B cell (primary cell): ENCODE data around the gene AMELY. TPM values are rescaled to one million over a fixed set of nuclear protein-coding genes. Genes with fewer than 3 reads are reported as not detected.

Experiments used
- ATAC-seq: fragments of 200-7000 bp; cut with Tn5 transposase; one replicate; pipeline ENCODE4 v1.10.0; 2021; ENCODE audit warnings: low read depth, mild to moderate bottlenecking, moderate number of reproducible peaks, moderate library complexity
- CTCF ChIA-PET: fragments of 350-600 bp; sonication (Branson Sonifier 250); formaldehyde crosslinking; loops from one replicate; lab custom pipeline; 2021; ENCODE audit warnings: antibody characterized with exemption, inconsistent platforms; lab: Charles Lee
- POLR2A ChIA-PET: fragments of 350-600 bp; sonication (Branson Sonifier 250); formaldehyde crosslinking; loops from one replicate; lab custom pipeline; 2021; ENCODE audit warnings: antibody characterized with exemption; lab: Charles Lee
- DNase-seq: peaks from one replicate; pipeline ENCODE4 v3.0.0; 2013
- H2AFZ ChIP-seq: 2 replicates; pipeline ENCODE4 v1.6.1; 2012; ENCODE audit warnings: mild to moderate bottlenecking, low read depth, low read length; ENCODE audit not compliant: insufficient read depth, poor library complexity, severe bottlenecking
- H3K27ac ChIP-seq, 2 donors: 1 replicate in 1 of 2; 2 replicates in 1 of 2; pipeline ENCODE4 v1.5.1; 2012 to 2013; ENCODE audit warnings: low read length in 2 of 2, mild to moderate bottlenecking in 2 of 2, moderate library complexity in 1 of 2
- H3K27me3 ChIP-seq, 4 experiments: fragments of 200-600 bp in 1 of 4; sonication (generic) in 1 of 4; replicated peaks in 1 of 4; 1 replicate in 2 of 4; 2 replicates in 2 of 4; pipeline versions ENCODE4 v1.6.1 to v1.7.0; 2013 to 2016; ENCODE audit warnings: low read length in 3 of 4, mild to moderate bottlenecking in 2 of 4, mixed read lengths in 1 of 4, moderate library complexity in 1 of 4; ENCODE audit not compliant: insufficient read depth in 4 of 4, control insufficient read depth in 3 of 4; ENCODE audit errors: control extremely low read depth in 1 of 4
- H3K36me3 ChIP-seq, 2 experiments: replicated peaks in 1 of 2; 1 replicate in 1 of 2; 2 replicates in 1 of 2; pipeline versions ENCODE4 v1.6.1 to v1.7.1; 2013; ENCODE audit warnings: low read length in 1 of 2; ENCODE audit not compliant: insufficient read depth in 2 of 2, control insufficient read depth in 1 of 2; ENCODE audit errors: control extremely low read depth in 1 of 2, extremely low read depth in 1 of 2
- H3K4me1 ChIP-seq, 2 donors: fragments of 200-600 bp in 1 of 2; sonication (generic) in 1 of 2; 1 replicate in 1 of 2; 2 replicates in 1 of 2; pipeline versions ENCODE4 v1.5.1 to v1.6.1; 2013 to 2017; ENCODE audit warnings: low read length in 2 of 2; ENCODE audit not compliant: control insufficient read depth in 2 of 2, insufficient read depth in 2 of 2
- H3K4me2 ChIP-seq: replicated peaks from 2 replicates; pipeline ENCODE3; 2012; ENCODE audit warnings: mild to moderate bottlenecking, low read depth, low read length; ENCODE audit not compliant: poor library complexity, severe bottlenecking
- H3K4me3 ChIP-seq, 5 experiments: fragments of 200-600 bp in 1 of 5; sonication (generic) in 1 of 5; 1 replicate in 3 of 5; 2 replicates in 2 of 5; pipeline versions ENCODE4 v1.5.1 to v1.7.0; 2011 to 2016; ENCODE audit warnings: low read length in 4 of 5, mild to moderate bottlenecking in 4 of 5, low read depth in 2 of 5, control low read depth in 1 of 5, moderate library complexity in 1 of 5; ENCODE audit not compliant: insufficient read depth in 1 of 5; ENCODE audit errors: control extremely low read depth in 1 of 5, extremely low read depth in 1 of 5
- H3K79me2 ChIP-seq: fragments of 200-600 bp; sonication (generic); one replicate; pipeline ENCODE4 v1.6.0; 2016; ENCODE audit warnings: low read length; ENCODE audit not compliant: control insufficient read depth, insufficient read depth
- H3K9ac ChIP-seq: fragments of 200-600 bp; sonication (generic); 2 replicates; pipeline ENCODE4 v1.6.1; 2017; ENCODE audit warnings: mild to moderate bottlenecking, low read length, moderate library complexity
- H3K9me3 ChIP-seq, 3 donors: one replicate each; pipeline versions ENCODE4 v1.6.1 to v1.7.1; 2013; ENCODE audit warnings: low read length in 2 of 3; ENCODE audit not compliant: control insufficient read depth in 2 of 3, insufficient read depth in 1 of 3; ENCODE audit errors: control extremely low read depth in 1 of 3
- H4K20me1 ChIP-seq: 2 replicates; pipeline ENCODE4 v1.6.0; 2012; ENCODE audit warnings: mild to moderate bottlenecking, low read length; ENCODE audit not compliant: insufficient read depth, control insufficient read depth, poor library complexity, severe bottlenecking
- H3K27ac Mint-ChIP-seq: one replicate; pipeline ENCODE4 v1.8.0; 2021; ENCODE audit warnings: mixed read lengths
- H3K27me3 Mint-ChIP-seq: one replicate; pipeline ENCODE4 v1.8.0; 2021; ENCODE audit warnings: mixed read lengths
- H3K4me1 Mint-ChIP-seq: one replicate; pipeline ENCODE4 v1.8.0; 2021; ENCODE audit warnings: mixed read lengths
- H3K4me3 Mint-ChIP-seq: one replicate; pipeline ENCODE4 v1.8.0; 2021; ENCODE audit warnings: mixed read lengths
- H3K9me3 Mint-ChIP-seq: one replicate; pipeline ENCODE4 v1.8.0; 2022; ENCODE audit warnings: mixed read lengths; ENCODE audit not compliant: insufficient read depth
- EZH2 ChIP-seq: IDR thresholded peaks from 2 replicates; pipeline ENCODE4 v1.6.1; 2012; ENCODE audit warnings: borderline replicate concordance, low read depth, mild to moderate bottlenecking, moderate library complexity, low read length; ENCODE audit not compliant: insufficient read depth, poor library complexity, severe bottlenecking
- WGBS: methylation state at CpG from one replicate; pipeline ENCODE4 v1.1.5; 2013; ENCODE audit warnings: missing lambda C conversion rate; ENCODE audit not compliant: insufficient coverage; 5-methylcytosine and 5-hydroxymethylcytosine counted together
- intact Hi-C: fragments of 100-400 bp; cut with micrococcal nuclease; formaldehyde crosslinking; loops from one replicate; pipeline ENCODE4 v1.10.0; 2022
- polyA plus RNA-seq: library from polyadenylated mRNA; depleted of rRNA; stranded (reverse); fragments of >200 nt; gene quantifications from 2 replicates; pipeline ENCODE4 v1.2.3, GENCODE V29; 2012
- total RNA-seq, 2 donors: library from RNA; stranded (reverse); fragments of 120-200 nt in 1 of 2; gene quantifications; 1 replicate in 1 of 2; 2 replicates in 1 of 2; pipeline versions ENCODE4 v1.2.3 to v1.2.4, GENCODE V29; 2013 to 2022
- TF ChIP-seq, protein P1 (sequence below): fragments of 200-600 bp; IDR thresholded peaks from one replicate; pipeline ENCODE4 v1.8.0; 2022; ENCODE audit warnings: antibody characterized with exemption, mild to moderate bottlenecking

The AMELY gene
- total and polyA plus RNA-seq, 2 donors (not counting 1 experiment from before 2014, with no cell fraction given) = not detected

DNA sequence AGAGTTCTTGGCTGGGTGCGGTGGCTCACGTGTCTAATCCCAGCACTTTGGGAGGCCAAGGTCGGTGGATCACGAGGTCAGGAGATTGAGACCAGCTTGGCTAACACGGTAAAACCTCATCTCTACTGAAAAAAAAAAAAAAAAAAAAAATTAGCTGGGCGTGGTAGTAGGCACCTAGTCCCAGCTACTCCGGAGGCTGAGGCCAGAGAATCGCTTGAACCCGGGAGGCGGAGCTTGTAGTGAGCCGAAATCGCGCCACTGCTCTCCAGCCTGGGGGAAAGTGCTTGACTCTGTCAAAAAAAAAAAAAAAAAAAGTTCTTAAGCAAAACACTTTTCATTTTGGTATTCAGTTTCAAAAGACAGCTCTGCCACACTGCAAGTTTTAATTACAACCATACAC lies 36.8 kb upstream of the AMELY start:
- DNase-seq (no peak), ATAC-seq (no peak)
- intact Hi-C loops = no loop called here
- no peaks in the 10 kb centered on the region for H3K79me2 ChIP-seq
- no peak overlapping the region for H3K4me3 ChIP-seq
- Mint-ChIP-seq H3K9me3 (no peaks in the 10 kb centered on the region), H3K27me3 (no peaks in the 10 kb centered on the region), H3K27ac (no peak overlapping the region), H3K4me3 (no peak overlapping the region), H3K4me1 (no peaks in the 10 kb centered on the region)
- ChIA-PET POLR2A (no interaction called here), CTCF (no interaction called here)
- TF ChIP-seq, protein P1, sequence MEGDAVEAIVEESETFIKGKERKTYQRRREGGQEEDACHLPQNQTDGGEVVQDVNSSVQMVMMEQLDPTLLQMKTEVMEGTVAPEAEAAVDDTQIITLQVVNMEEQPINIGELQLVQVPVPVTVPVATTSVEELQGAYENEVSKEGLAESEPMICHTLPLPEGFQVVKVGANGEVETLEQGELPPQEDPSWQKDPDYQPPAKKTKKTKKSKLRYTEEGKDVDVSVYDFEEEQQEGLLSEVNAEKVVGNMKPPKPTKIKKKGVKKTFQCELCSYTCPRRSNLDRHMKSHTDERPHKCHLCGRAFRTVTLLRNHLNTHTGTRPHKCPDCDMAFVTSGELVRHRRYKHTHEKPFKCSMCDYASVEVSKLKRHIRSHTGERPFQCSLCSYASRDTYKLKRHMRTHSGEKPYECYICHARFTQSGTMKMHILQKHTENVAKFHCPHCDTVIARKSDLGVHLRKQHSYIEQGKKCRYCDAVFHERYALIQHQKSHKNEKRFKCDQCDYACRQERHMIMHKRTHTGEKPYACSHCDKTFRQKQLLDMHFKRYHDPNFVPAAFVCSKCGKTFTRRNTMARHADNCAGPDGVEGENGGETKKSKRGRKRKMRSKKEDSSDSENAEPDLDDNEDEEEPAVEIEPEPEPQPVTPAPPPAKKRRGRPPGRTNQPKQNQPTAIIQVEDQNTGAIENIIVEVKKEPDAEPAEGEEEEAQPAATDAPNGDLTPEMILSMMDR = no peak
- no peak for TF ChIP-seq EZH2
- H3K36me3 ChIP-seq = no peaks in the 10 kb centered on the region
- H3K27ac ChIP-seq = no peak overlapping the region
- H3K4me1 ChIP-seq = no peaks in the 10 kb centered on the region
- no peaks in the 10 kb centered on the region for H3K27me3 ChIP-seq
- H3K9ac ChIP-seq = no peak overlapping the region
- H4K20me1 ChIP-seq = no peaks in the 10 kb centered on the region
- no peak overlapping the region for H2AFZ ChIP-seq
- no peak overlapping the region for H3K4me2 ChIP-seq
- WGBS = no CpG with 5 or more reads among the region's 13 CpGs
- no peaks in the 10 kb centered on the region for H3K9me3 ChIP-seq

DNA sequence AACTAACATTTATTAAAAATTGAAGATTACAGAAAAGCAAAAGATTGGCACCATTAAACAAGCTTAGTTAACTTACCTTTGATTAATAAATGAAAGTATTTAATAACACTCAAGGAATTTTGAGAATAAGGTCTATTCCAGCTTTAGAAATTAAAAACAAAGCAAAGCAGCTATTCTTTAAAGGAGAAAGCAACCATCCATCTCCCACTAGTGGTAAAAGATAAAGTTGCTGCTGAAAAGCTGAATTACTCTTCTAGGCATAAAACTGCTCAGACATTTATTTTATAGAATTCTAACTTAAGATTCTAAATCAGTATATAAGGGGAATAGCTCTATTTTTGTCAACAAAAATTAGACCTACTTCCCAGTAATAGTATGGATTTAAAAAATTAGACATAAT lies 36.1 kb upstream of the AMELY start:
- intact Hi-C loops = no loop called here
- Mint-ChIP-seq H3K27ac (no peak overlapping the region), H3K9me3 (no peaks in the 10 kb centered on the region), H3K27me3 (no peaks in the 10 kb centered on the region), H3K4me3 (no peak overlapping the region), H3K4me1 (no peaks in the 10 kb centered on the region)
- ATAC-seq (no peak), DNase-seq (no peak)
- Histone ChIP-seq H3K9ac (no peak overlapping the region), H2AFZ (no peak overlapping the region), H3K4me1 (no peaks in the 10 kb centered on the region), H3K27ac (no peak overlapping the region), H4K20me1 (no peaks in the 10 kb centered on the region), H3K36me3 (no peaks in the 10 kb centered on the region), H3K4me2 (no peak overlapping the region), H3K27me3 (no peaks in the 10 kb centered on the region), H3K4me3 (no peak overlapping the region), H3K9me3 (no peaks in the 10 kb centered on the region), H3K79me2 (no peaks in the 10 kb centered on the region)
- CTCF ChIA-PET = no interaction called here
- POLR2A ChIA-PET = no interaction called here
- TF ChIP-seq, protein P1 = no peak
- no peak for TF ChIP-seq EZH2
